Brain microvascular endothelial cell (primary cell): ENCODE measurements around the gene CLDN17.

Experiments used
- DNase-seq: peaks from one replicate; pipeline ENCODE4 v3.0.0-alpha.2; 2020
- H3K27ac ChIP-seq: fragments of 250-450 bp; sonication (Bioruptor Pico); 2 replicates; pipeline ENCODE4 v1.5.1; 2020; ENCODE audit warnings: mild to moderate bottlenecking, moderate library complexity
- H3K27me3 ChIP-seq: fragments of 250-450 bp; sonication (Bioruptor Pico); replicated peaks from 2 replicates; pipeline ENCODE4 v1.5.1; 2020; ENCODE audit warnings: mild to moderate bottlenecking
- H3K36me3 ChIP-seq: fragments of 250-450 bp; sonication (Bioruptor Pico); replicated peaks from 2 replicates; pipeline ENCODE4 v1.5.1; 2020; ENCODE audit warnings: mild to moderate bottlenecking
- H3K4me3 ChIP-seq: 2 replicates; pipeline ENCODE4 v1.5.1; 2011; ENCODE audit warnings: low read depth, mild to moderate bottlenecking, control low read depth, low read length, moderate library complexity
- CTCF ChIP-seq: IDR thresholded peaks from 2 replicates; pipeline ENCODE4 v1.5.1; 2011; ENCODE audit warnings: low read depth, mild to moderate bottlenecking, moderate library complexity, low read length, control low read depth, inconsistent platforms; ENCODE audit errors: missing control alignments
- in situ Hi-C: cut with HindIII; loops from 2 replicates; pipeline ENCODE4 v1.10.0; 2017; ENCODE audit warnings: low sequenced_read_pairs, low pct_ligation_motif_present

CLDN17 gene

GRCh38 chr21:30117631-30118030, 49.0 kb downstream of the CLDN17 start:
- in situ Hi-C loops: no loop called here
- no peak for DNase-seq
- Histone ChIP-seq H3K36me3 (no peaks in the 10 kb centered on the region), H3K27ac (no peak overlapping the region), H3K27me3 (no peaks in the 10 kb centered on the region), H3K4me3 (no peak overlapping the region)
- TF ChIP-seq CTCF: no peak

GRCh38 chr21:30116479-30116878, 50.1 kb downstream of the CLDN17 start:
- in situ Hi-C loops: no loop called here
- no peak overlapping the region for H3K27ac ChIP-seq
- H3K36me3 ChIP-seq: no peaks in the 10 kb centered on the region
- no peaks in the 10 kb centered on the region for H3K27me3 ChIP-seq
- DNase-seq: no peak
- H3K4me3 ChIP-seq: no peak overlapping the region
- no peak for TF ChIP-seq CTCF
